ENCODE results near the gene MARCHF3.

- TF ChIP-seq TARDBP (IDR thresholded peaks at IDR 0.05): no peak
- no peak for TF ChIP-seq LEF1 (IDR thresholded peaks at IDR 0.05; ENCODE audit: borderline replicate concordance)
- TF ChIP-seq CTBP1 (IDR thresholded peaks at IDR 0.05; ENCODE audit: borderline replicate concordance): no peak
- TF ChIP-seq NFRKB (IDR thresholded peaks at IDR 0.05): no peak
- no peak for TF ChIP-seq ELF4 (IDR thresholded peaks at IDR 0.05)
- no peak for TF ChIP-seq FOXA1 (IDR thresholded peaks at IDR 0.05)
- no peak for TF ChIP-seq FOXK2 (IDR thresholded peaks at IDR 0.05)
- TF ChIP-seq SUZ12 (IDR thresholded peaks at IDR 0.05): no peak
- TF ChIP-seq PKNOX1 (IDR thresholded peaks at IDR 0.05): no peak
- no peak for TF ChIP-seq BHLHE40 (IDR thresholded peaks at IDR 0.05; ENCODE audit: borderline replicate concordance)
- no peak for TF ChIP-seq SP1 (IDR thresholded peaks at IDR 0.05)
- no peak for TF ChIP-seq FOXM1 (IDR thresholded peaks at IDR 0.05; ENCODE audit: borderline replicate concordance)
- TF ChIP-seq L3MBTL2 (conservative IDR thresholded peaks at IDR 0.05): no peak
- TF ChIP-seq ARNT (IDR thresholded peaks at IDR 0.05): no peak
Measured at GRCh38 chr5:126837906-126838539, 192.3 kb downstream of the MARCHF3 start.
